Calu3 (cell line): Measurements from ENCODE around the gene OR5C1. TPM values are rescaled to one million over a fixed set of nuclear protein-coding genes. Genes with fewer than 3 reads are reported as not detected.

ENCODE experiments used
- BruUV-seq: library from RNA; stranded (reverse); fragments of 400-500 nt; replicated peaks from 2 replicates; lab custom pipeline; 2021; lab: Mats Ljungman, UMichigan
- CTCF ChIA-PET: fragments of 300-600 bp; sonication (Branson Sonifier 250); formaldehyde crosslinking; loops from one replicate; lab custom pipeline; 2022; ENCODE audit warnings: antibody characterized with exemption; lab: Charles Lee
- DNase-seq: peaks from one replicate; pipeline ENCODE4 v3.0.0; 2022
- H3K27ac Mint-ChIP-seq: one replicate; pipeline ENCODE4 v1.8.0; 2022; ENCODE audit warnings: mixed read lengths; ENCODE audit not compliant: unreplicated experiment
- H3K27me3 Mint-ChIP-seq: one replicate; pipeline ENCODE4 v1.8.0; 2022; ENCODE audit warnings: mixed read lengths; ENCODE audit not compliant: unreplicated experiment
- H3K36me3 Mint-ChIP-seq: one replicate; pipeline ENCODE4 v1.8.0; 2022; ENCODE audit warnings: mild to moderate bottlenecking, moderate library complexity, mixed read lengths; ENCODE audit not compliant: insufficient read depth, unreplicated experiment
- H3K4me1 Mint-ChIP-seq: one replicate; pipeline ENCODE4 v1.8.0; 2022; ENCODE audit warnings: mild to moderate bottlenecking, low read depth, mixed read lengths; ENCODE audit not compliant: unreplicated experiment
- H3K4me3 Mint-ChIP-seq: one replicate; pipeline ENCODE4 v1.8.0; 2022; ENCODE audit warnings: mild to moderate bottlenecking, low read depth, moderate library complexity, mixed read lengths; ENCODE audit not compliant: unreplicated experiment
- H3K9me3 Mint-ChIP-seq: one replicate; pipeline ENCODE4 v1.8.0; 2022; ENCODE audit warnings: low read depth, mixed read lengths; ENCODE audit not compliant: unreplicated experiment
- CTCF ChIP-seq: fragments of 200-600 bp; IDR thresholded peaks from one replicate; pipeline ENCODE4 v1.8.0; 2022; ENCODE audit warnings: antibody characterized with exemption; ENCODE audit not compliant: unreplicated experiment
- intact Hi-C: fragments of 100-400 bp; cut with micrococcal nuclease; formaldehyde crosslinking; loops from one replicate; pipeline ENCODE4 v1.10.0; 2022; ENCODE audit not compliant: unreplicated experiment
- total RNA-seq: library from RNA; stranded (reverse); gene quantifications from 2 replicates; pipeline ENCODE4 v1.2.3, GENCODE V29; 2022

The OR5C1 gene
- total RNA-seq, 1 experiment from 2014 or later = not detected

GRCh38 chr9:122812736-122813135 is 24.0 kb downstream of the OR5C1 start:
- BruUV-seq = no TSS peak
- intact Hi-C loops = no loop called here
- DNase-seq = no peak
- Mint-ChIP-seq H3K9me3 (no peaks in the 10 kb centered on the region), H3K36me3 (peaks cover 5% of the 10 kb centered on the region), H3K27ac (no peak overlapping the region), H3K27me3 (no peaks in the 10 kb centered on the region), H3K4me3 (no peak overlapping the region), H3K4me1 (no peaks in the 10 kb centered on the region)
- CTCF ChIA-PET = no interaction called here
- no peak for TF ChIP-seq CTCF

- no peaks in the 10 kb centered on the region for H3K27me3 Mint-ChIP-seq
- no peaks in the 10 kb centered on the region for H3K9me3 Mint-ChIP-seq
- no peak overlapping the region for H3K27ac Mint-ChIP-seq
- TF ChIP-seq CTCF = no peak
- H3K4me1 Mint-ChIP-seq = no peaks in the 10 kb centered on the region
- no peak for DNase-seq
- no TSS peak for BruUV-seq
- intact Hi-C loops = no loop called here
- CTCF ChIA-PET = no interaction called here
- H3K36me3 Mint-ChIP-seq = peaks cover under 1% of the 10 kb centered on the region
- H3K4me3 Mint-ChIP-seq = no peak overlapping the region
Measured at GRCh38 chr9:122814545-122814944, 25.8 kb downstream of the OR5C1 start.

GRCh38 chr9:122815544-122815943 is 26.8 kb downstream of the OR5C1 start:
- BruUV-seq = no TSS peak
- Mint-ChIP-seq H3K9me3 (no peaks in the 10 kb centered on the region), H3K4me1 (no peaks in the 10 kb centered on the region), H3K27ac (no peak overlapping the region), H3K27me3 (no peaks in the 10 kb centered on the region), H3K36me3 (no peaks in the 10 kb centered on the region), H3K4me3 (no peak overlapping the region)
- DNase-seq = no peak
- no peak for TF ChIP-seq CTCF
- intact Hi-C loops = no loop called here
- CTCF ChIA-PET = no interaction called here

- intact Hi-C loops = no loop called here
- H3K4me1 Mint-ChIP-seq = no peaks in the 10 kb centered on the region
- no peaks in the 10 kb centered on the region for H3K9me3 Mint-ChIP-seq
- DNase-seq = no peak
- no peaks in the 10 kb centered on the region for H3K36me3 Mint-ChIP-seq
- H3K4me3 Mint-ChIP-seq = no peak overlapping the region
- BruUV-seq = no TSS peak
- CTCF ChIA-PET = no interaction called here
- TF ChIP-seq CTCF = no peak
- H3K27ac Mint-ChIP-seq = no peak overlapping the region
- no peaks in the 10 kb centered on the region for H3K27me3 Mint-ChIP-seq
Measured at GRCh38 chr9:122816163-122816867, 27.6 kb downstream of the OR5C1 start.
